Erythroblast (primary cell): ENCODE data around the gene CDK5R2.

ENCODE experiments used
- GATA1 ChIP-seq: IDR thresholded peaks from 2 replicates; pipeline ENCODE4 v1.6.1; 2011; ENCODE audit warnings: low read depth, mild to moderate bottlenecking, control low read depth, low read length, moderate library complexity
- POLR2A ChIP-seq: IDR thresholded peaks from 2 replicates; pipeline ENCODE4 v1.6.1; 2011; ENCODE audit warnings: mild to moderate bottlenecking, low read length

DNA sequence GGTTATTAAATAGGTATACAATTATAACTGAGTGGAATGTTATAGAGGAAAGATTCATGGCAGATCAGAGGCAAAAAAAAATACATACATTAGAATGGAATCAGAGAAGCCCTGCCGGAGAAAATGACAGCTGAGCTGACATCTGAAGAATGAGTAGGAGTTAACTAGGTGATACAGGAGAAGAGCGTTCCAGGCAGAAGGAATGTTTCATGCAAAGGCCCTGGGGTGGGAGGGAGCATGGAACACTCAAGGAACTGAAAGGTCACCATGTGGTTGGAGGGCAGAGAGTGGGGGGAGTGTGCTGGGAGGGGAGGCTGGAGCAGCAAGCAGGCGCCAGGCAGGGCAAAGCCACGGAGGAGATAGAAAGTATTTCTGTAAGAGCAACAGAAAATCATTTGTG lies 31.6 kb upstream of the CDK5R2 start:
- TF ChIP-seq POLR2A (no peak), GATA1 (no peak)
